Esophagus muscularis mucosa (tissue), 4 donors: ENCODE results near the gene DGKB.

Experiments used
- EP300 ChIP-seq: sonication (generic); formaldehyde crosslinking; IDR thresholded peaks from one replicate; pipeline ENCODE4 v1.6.1; 2017; ENCODE audit warnings: antibody characterized with exemption
- POLR2AphosphoS5 ChIP-seq, 2 donors: sonication (generic); formaldehyde crosslinking; IDR thresholded peaks; one replicate each; pipeline ENCODE4 v1.6.1; 2017; ENCODE audit warnings: antibody characterized with exemption in 2 of 2
- TF ChIP-seq, protein P1 (sequence below), 3 experiments: fragments of 200-600 bp in 2 of 3; fragments of 450-650 bp in 1 of 3; sonication (generic) in 2 of 3; IDR thresholded peaks; one replicate each; pipeline ENCODE4 v1.5.1; 2017 to 2019; ENCODE audit warnings: antibody characterized with exemption in 3 of 3, mild to moderate bottlenecking in 2 of 3, moderate library complexity in 1 of 3

DNA sequence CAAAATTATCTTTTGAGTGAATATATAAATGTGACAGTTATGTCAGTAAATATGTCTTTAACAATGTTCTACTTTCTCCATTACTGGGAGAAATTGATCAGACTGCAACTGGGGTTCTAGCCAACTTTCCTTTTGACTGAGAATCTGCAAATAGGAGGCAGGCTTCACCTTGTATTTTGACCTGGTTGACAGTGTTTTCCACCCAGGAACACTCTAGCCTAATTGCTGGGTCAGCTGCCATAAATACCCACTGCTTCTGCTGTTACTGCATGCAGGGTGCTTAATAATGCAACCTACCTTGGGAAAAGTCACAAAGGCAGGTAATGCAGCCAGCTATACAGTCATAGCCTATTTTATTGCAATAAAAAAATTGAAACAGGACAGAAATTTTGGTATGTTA lies 319.0 kb downstream of the DGKB start:
- TF ChIP-seq, protein P1, sequence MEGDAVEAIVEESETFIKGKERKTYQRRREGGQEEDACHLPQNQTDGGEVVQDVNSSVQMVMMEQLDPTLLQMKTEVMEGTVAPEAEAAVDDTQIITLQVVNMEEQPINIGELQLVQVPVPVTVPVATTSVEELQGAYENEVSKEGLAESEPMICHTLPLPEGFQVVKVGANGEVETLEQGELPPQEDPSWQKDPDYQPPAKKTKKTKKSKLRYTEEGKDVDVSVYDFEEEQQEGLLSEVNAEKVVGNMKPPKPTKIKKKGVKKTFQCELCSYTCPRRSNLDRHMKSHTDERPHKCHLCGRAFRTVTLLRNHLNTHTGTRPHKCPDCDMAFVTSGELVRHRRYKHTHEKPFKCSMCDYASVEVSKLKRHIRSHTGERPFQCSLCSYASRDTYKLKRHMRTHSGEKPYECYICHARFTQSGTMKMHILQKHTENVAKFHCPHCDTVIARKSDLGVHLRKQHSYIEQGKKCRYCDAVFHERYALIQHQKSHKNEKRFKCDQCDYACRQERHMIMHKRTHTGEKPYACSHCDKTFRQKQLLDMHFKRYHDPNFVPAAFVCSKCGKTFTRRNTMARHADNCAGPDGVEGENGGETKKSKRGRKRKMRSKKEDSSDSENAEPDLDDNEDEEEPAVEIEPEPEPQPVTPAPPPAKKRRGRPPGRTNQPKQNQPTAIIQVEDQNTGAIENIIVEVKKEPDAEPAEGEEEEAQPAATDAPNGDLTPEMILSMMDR (IDR thresholded peaks at IDR 0.05), result no peak
- TF ChIP-seq POLR2AphosphoS5 (IDR thresholded peaks at IDR 0.05) (no peak), EP300 (no peak)
